Hindlimb muscle (tissue), 1 donor: Measurements from ENCODE around the gene HEY2. TPM values are rescaled to one million over a fixed set of nuclear protein-coding genes. Genes with fewer than 3 reads are reported as not detected.
"Not testable (repeated sequence)": the region's sequence is repeated elsewhere in the genome, so short reads cannot be mapped to it uniquely, and the experiment has no call there.

Experiments
- DNase-seq: peaks from one replicate; pipeline ENCODE4 v3.0.0-alpha.2; 2013
- polyA plus RNA-seq: library from polyadenylated mRNA; unstranded; fragments of 120-200 nt; gene quantifications from one replicate; pipeline ENCODE4 v1.2.1, GENCODE V29; 2013; ENCODE audit not compliant: insufficient read length

The HEY2 gene
- 10.9 TPM for polyA plus RNA-seq

DNA sequence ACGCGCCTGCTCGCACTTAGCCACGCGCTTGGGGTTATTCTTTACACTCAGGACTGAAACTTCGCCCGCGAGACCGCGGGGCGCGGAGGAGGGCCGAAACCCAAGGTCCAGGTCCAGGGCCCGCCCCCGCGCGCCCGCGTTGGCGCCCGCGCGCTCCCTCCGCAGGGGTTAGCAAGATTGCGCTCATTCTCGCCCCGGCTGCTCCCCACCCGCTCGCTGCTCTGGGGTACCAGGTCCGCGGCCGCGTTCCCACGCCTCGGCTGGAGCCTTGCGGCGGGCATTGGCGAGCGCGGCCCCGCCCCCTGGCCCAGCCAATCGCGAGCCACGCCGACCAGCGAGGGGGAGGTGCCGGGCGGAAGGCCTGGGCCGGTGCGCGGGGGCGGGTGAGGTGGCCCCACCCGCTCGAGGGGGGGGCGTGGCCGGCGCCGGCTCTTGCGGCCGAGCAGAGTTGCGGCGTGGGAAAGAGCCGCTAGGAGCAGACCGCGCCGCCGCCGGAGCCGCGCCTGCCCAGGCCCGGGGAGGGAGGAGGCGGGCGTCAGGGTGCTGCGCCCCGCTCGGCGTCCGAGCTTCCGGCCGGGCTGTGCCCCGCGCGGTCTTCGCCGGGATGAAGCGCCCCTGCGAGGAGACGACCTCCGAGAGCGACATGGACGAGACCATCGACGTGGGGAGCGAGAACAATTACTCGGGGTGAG, at the start of gene HEY2:
TSS of gene HEY2 (plus strand) at position 460 of the 692 bp plus-strand sequence. CDS start at position 605, 145 bp downstream.
- DNase-seq = peak; percentile 92

GRCh38 chr6:125700581-125701353, 48.7 kb upstream of the HEY2 start:
- DNase-seq = no peak

- no peak for DNase-seq
These were observed 48.1 kb upstream of the HEY2 start for GRCh38 chr6:125701354-125701668.

GRCh38 chr6:125703882-125704281, 45.5 kb upstream of the HEY2 start:
- DNase-seq = not testable (repeated sequence)

DNA sequence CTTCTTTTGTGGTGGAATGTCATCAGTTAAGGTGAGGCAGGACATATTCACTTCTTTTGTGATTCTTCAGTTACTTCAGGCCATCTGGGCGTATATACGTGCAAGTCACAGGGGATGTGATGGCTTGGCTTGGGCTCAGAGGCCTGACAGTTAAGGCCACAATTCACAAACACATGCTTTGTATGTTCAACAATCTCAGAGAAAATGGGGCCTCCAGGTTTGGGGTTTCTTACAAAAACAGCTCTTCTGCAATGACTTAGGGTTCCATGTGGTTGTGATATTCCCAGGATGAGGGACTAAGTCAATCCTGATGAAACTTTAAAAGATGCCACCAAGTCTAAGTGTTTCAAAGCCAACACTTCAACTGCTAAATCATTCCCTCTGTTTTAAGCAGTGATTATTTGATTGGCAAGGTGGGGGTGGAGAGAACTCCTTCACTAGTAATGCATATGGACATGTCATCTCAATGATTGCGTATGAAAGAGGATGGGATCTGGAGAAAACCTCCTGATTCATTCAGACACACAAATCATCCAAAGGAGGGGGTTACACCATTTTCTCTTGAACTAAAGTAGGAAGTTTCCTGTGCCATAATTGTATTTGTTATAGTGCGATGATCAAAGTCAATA, 41.7 kb upstream of the HEY2 start:
- DNase-seq = no peak

- no peak for DNase-seq
These were observed 38.3 kb upstream of the HEY2 start for GRCh38 chr6:125711013-125711675.

DNA sequence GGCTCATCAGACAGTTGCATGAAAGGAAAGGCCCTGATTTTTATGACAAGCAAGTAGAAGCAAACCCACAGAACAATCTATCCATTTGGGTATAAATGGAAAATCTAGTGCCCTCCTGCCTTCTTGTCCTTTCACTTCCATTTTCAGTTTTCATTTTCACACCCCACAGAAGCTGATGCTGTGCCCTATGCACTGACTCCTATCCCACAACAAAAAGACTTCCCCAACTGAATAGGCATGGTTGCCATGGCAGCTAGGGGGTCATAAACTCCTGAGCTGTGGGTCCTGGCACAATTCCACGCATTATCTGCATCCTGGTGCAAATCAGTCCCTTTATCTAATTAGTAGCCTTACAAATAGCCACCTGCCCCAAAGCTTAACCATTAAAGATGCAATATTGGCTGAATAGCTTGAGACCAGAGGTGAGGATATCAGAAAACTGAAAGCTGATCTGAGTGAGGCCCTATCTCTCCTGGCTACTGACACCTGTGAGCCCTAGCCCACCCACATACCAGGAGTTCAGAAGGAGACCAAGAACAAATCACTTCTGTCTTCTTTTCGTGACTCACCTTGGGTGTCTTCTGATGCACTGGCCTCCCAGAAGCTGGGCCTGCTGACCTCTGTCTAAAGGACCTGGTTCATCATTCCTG, 34.9 kb upstream of the HEY2 start:
- DNase-seq = no peak

- DNase-seq = no peak
These were observed 32.2 kb upstream of the HEY2 start for GRCh38 chr6:125717120-125717731.

DNA sequence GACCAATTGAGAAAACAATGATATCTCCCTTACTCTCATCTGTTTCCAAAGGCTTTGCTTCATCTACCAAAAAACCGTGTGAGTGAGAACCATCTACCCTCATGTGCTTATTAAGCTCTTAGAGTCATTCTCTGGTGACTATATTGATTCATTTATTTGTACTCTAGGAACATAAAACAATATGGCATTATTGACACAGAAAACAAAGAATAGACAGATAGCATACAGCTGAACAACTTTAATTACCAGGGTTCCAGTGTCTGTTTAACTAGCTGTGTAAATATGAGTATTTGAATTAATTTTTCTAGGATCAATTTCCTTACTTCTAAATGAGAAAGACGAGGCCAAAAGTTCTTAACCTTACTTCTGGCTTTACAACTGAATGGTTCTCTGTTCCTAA, 31.3 kb upstream of the HEY2 start:
- no peak for DNase-seq

- no peak for DNase-seq
These were observed 26.5 kb upstream of the HEY2 start for GRCh38 chr6:125722886-125723285.

DNA sequence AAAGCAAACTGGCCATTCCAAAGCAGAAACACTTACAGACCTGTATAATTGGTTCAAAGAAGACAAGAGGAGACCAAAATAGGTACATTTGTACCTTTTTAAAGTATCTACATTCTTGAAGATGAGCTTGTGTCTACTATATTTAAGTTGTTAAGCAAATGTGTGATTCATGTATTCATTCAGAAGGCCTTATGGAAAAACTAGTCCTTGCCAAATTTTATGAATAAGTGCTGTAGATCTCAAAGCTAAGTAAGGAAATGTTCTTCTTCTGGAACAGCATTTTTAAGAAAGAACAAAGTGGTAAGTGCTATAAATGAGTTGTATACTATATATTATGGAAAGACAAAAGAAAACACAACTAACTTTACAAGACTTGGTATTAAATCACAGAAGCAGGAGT, 22.2 kb upstream of the HEY2 start:
- no peak for DNase-seq

DNA sequence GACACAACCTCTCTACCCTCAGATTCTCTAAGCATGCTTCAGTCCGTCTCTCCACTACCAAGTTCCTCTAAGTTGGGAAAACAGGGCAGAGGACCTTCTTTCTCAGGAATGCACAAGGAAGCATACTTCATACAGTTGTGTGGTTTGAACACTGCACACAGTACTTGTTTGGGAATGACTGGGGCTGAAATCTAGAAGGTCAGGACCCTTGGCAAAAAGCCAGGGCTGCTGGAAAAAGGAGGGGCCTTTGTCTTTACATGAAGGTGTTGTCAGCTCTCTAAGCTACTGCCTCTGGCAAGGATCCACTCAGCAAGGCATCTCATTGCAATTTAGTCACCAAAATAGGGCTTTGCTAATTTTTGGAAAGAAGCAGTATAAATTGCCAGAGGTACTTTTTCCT, 20.7 kb upstream of the HEY2 start:
- DNase-seq = no peak

DNA sequence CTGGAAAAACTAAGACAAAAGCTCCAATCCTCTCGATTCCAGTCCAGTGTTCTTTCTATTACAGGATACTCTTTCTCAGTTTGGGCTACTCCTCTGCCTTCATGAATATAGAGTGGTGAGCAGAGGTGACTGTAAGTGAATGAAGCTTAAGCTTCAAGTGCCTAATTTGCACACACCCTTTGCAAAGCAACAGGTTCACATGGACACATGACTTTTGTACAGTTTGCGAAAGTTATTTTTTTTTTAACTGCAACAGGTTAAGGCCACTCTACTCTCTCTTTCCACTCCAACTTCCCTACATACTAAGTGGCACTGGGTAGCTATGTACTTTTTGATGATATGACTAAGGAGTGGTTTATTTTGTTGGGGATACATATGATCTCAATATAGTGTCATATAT, 19.4 kb upstream of the HEY2 start:
- DNase-seq = no peak

DNA sequence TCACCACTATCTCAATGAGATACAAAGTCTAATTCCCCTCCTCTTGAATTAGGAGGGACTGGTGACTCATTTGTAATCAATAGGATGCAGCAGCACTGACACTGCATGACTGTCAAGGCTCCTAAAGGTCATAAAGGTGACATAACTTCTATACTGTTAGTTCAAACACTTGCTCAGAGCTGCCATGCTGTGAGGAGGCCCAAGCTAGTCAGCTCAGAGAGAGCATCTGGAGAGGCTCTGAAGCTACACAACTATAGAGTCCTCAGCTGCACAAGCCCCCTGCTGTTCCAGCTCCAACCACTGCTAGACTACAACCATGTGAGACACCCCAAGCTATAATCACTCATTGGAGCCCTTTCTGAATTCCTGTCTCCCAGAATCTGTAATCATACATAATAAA, 17.0 kb upstream of the HEY2 start:
- no peak for DNase-seq

GRCh38 chr6:125733516-125734300, 15.7 kb upstream of the HEY2 start:
- no peak for DNase-seq

- no peak for DNase-seq
These were observed 11.2 kb upstream of the HEY2 start for GRCh38 chr6:125738276-125738675.

DNA sequence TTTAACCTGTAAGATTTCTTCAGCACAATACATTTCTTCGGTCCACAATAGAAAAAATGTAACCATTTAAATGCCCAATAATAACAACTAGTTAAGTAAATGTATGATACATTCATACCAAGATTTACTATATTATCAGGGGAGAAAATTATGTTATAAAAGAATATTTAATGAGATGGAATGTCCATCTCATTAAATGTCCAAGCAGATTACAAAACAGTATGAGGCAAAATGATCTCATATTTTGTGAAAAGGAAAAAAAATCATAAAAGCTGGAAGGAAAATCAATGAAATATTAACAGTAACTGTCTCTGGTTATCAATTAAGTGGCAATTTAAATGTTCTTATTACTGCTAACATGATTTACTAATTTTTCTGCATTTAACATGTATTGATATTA, 10.1 kb upstream of the HEY2 start:
- no peak for DNase-seq

- DNase-seq = no peak
These were observed 8.1 kb upstream of the HEY2 start for GRCh38 chr6:125741336-125741735.

DNA sequence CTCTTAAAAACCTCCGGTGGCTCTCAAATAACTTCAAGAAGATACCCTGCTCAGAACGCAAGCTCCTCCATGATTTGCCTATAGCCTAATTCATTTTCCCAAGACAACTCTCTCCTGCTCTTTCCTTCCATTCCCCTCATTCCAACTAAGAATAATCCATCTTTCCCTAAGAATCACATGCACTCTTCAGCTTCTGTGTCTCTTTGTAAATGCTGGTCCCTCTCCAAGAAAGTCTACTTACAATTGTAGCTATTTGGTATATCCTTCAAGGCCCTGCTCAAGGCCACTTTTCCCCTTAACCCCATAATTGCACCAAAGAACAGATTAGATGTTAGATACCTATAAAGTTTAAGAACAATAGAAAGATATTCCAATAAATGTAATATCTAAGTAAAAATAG, 7.4 kb upstream of the HEY2 start:
- no peak for DNase-seq

DNA sequence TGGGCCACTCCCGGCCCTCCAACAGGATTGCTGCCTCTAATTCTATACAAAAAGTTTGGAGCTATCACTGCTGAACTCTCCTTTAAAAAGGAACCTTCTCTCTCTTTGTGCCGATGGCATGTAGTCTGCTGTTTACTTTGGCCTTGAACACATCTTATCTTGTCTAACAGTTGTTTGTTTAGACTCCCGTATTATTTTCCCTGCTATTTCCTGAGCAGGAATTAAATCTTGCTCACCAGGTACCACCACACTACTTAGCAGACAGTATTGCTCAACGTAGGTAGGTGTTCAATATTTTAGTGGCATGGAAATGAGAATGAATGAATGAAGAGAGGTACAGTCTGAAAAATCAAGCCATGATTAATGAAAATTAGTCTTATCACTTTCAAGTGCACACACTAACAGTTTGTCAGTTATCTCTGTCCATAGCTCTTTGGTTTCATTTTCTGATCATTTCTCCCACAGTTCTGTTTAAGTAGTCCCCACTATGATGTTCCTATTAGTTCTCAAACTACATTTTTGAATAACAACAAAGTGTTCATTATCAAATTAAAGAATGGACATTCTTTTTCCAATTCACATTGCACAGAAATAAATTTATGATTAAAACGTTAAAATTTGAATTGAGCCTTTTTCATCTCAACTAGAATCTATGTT, 6.8 kb upstream of the HEY2 start:
- DNase-seq = no peak

GRCh38 chr6:125743604-125744003, 5.8 kb upstream of the HEY2 start:
- DNase-seq = no peak
